Renal cortical epithelial cell (primary cell): Measurements from ENCODE around the gene PCDHGB4. TPM values are rescaled to one million over a fixed set of nuclear protein-coding genes. Genes with fewer than 3 reads are reported as not detected.
"Not testable (repeated sequence)": the region's sequence is repeated elsewhere in the genome, so short reads cannot be mapped to it uniquely, and the experiment has no call there.

Source experiments
- DNase-seq: peaks from one replicate; pipeline ENCODE4 v3.0.0-alpha.2; 2011; ENCODE audit warnings: low read depth
- total RNA-seq: library from RNA; depleted of rRNA; stranded (reverse); fragments of >200 nt; gene quantifications from 2 replicates; pipeline ENCODE4 v1.2.3, GENCODE V29; 2014

The PCDHGB4 gene
- total RNA-seq, 1 donor from 2014 or later: 12.5 TPM

- DNase-seq: peak; percentile 45
These were observed 43.0 kb downstream of the PCDHGB4 start, which contains the start of gene PCDHGA12 for GRCh38 chr5:141430332-141431113. PCDHGA12 (plus strand) TSS chr5:141430507; CDS start chr5:141430760, 253 bp downstream.

- DNase-seq: no peak
These were observed 43.8 kb downstream of the PCDHGB4 start for GRCh38 chr5:141431286-141431685.

GRCh38 chr5:141432308-141432707 lies 44.8 kb downstream of the PCDHGB4 start:
- DNase-seq: not testable (repeated sequence)

GRCh38 chr5:141432726-141433125 lies 45.2 kb downstream of the PCDHGB4 start:
- not testable (repeated sequence) for DNase-seq

GRCh38 chr5:141434006-141434405 lies 46.5 kb downstream of the PCDHGB4 start:
- no peak for DNase-seq

GRCh38 chr5:141437221-141437620 lies 49.7 kb downstream of the PCDHGB4 start:
- DNase-seq: no peak

- DNase-seq: no peak
These were observed 52.1 kb downstream of the PCDHGB4 start for GRCh38 chr5:141439411-141440141.

Other genes starting within 250 kb of the PCDHGB4 start
- gene PCDHB6, start 237.6 kb upstream of the PCDHGB4 start, total RNA-seq: 0.17 and 0.40 TPM in 2 replicates
- gene PCDHB7, start 215.1 kb upstream of the PCDHGB4 start, total RNA-seq: under 0.01 and 0.85 TPM in 2 replicates
- gene PCDHB8, start 209.9 kb upstream of the PCDHGB4 start, total RNA-seq: 0.17 and 0.55 TPM in 2 replicates
- gene PCDHB16, start 205.3 kb upstream of the PCDHGB4 start, total RNA-seq: 0.17 and 1.4 TPM in 2 replicates
- gene PCDHB9, start 200.5 kb upstream of the PCDHGB4 start, total RNA-seq: 0.17 and 0.60 TPM in 2 replicates
- 0.35 and 0.85 TPM in 2 replicates for gene PCDHB10, start 195.3 kb upstream of the PCDHGB4 start, total RNA-seq
- gene PCDHB11, start 188.1 kb upstream of the PCDHGB4 start, total RNA-seq: 0.17 and 1.6 TPM in 2 replicates
- gene PCDHB12, start 179.0 kb upstream of the PCDHGB4 start, total RNA-seq: 1.2 TPM in 1 of 2 replicates, not detected in the other
- gene PCDHB13, start 173.8 kb upstream of the PCDHGB4 start, total RNA-seq: 0.17 and 2.9 TPM in 2 replicates
- gene PCDHB14, start 164.4 kb upstream of the PCDHGB4 start, total RNA-seq: 0.35 and 3.5 TPM in 2 replicates
- under 0.01 and 1.3 TPM in 2 replicates for gene PCDHB15, start 142.3 kb upstream of the PCDHGB4 start, total RNA-seq
- gene SLC25A2, start 83.6 kb upstream of the PCDHGB4 start, total RNA-seq: 0.20 and 1.0 TPM in 2 replicates
- gene TAF7, start 66.9 kb upstream of the PCDHGB4 start, total RNA-seq: 68.9 and 99.9 TPM in 2 replicates
- gene PCDHGA1, start 57.2 kb upstream of the PCDHGB4 start, total RNA-seq: under 0.01 and 0.80 TPM in 2 replicates
- 1.2 and 3.1 TPM in 2 replicates for gene PCDHGA2, start 48.9 kb upstream of the PCDHGB4 start, total RNA-seq
- 0.17 and 1.0 TPM in 2 replicates for gene PCDHGA3, start 43.9 kb upstream of the PCDHGB4 start, total RNA-seq
- gene PCDHGB1, start 37.6 kb upstream of the PCDHGB4 start, total RNA-seq: 0.35 and 4.0 TPM in 2 replicates
- 0.87 and 2.1 TPM in 2 replicates for gene PCDHGA4, start 32.7 kb upstream of the PCDHGB4 start, total RNA-seq
- 0.35 and 2.7 TPM in 2 replicates for gene PCDHGB2, start 27.7 kb upstream of the PCDHGB4 start, total RNA-seq
- under 0.01 and 1.3 TPM in 2 replicates for gene PCDHGA5, start 23.5 kb upstream of the PCDHGB4 start, total RNA-seq
- gene PCDHGB3, start 17.5 kb upstream of the PCDHGB4 start, total RNA-seq: 0.52 and 2.3 TPM in 2 replicates
- 0.69 and 2.1 TPM in 2 replicates for gene PCDHGA6, start 13.8 kb upstream of the PCDHGB4 start, total RNA-seq
- gene PCDHGA7, start 5.0 kb upstream of the PCDHGB4 start, total RNA-seq: 0.52 and 2.3 TPM in 2 replicates
- 0.69 and 1.6 TPM in 2 replicates for gene PCDHGA8, start 4.9 kb downstream of the PCDHGB4 start, total RNA-seq
- gene PCDHGB5, start 10.2 kb downstream of the PCDHGB4 start, total RNA-seq: 9.4 and 17.8 TPM in 2 replicates
- gene PCDHGA9, start 15.1 kb downstream of the PCDHGB4 start, total RNA-seq: 0.52 and 3.2 TPM in 2 replicates
- 1.0 and 2.3 TPM in 2 replicates for gene PCDHGB6, start 20.3 kb downstream of the PCDHGB4 start, total RNA-seq
- 0.52 and 5.1 TPM in 2 replicates for gene PCDHGA10, start 25.3 kb downstream of the PCDHGB4 start, total RNA-seq
- 1.7 and 10.4 TPM in 2 replicates for gene PCDHGB7, start 30.0 kb downstream of the PCDHGB4 start, total RNA-seq
- 1.4 and 3.1 TPM in 2 replicates for gene PCDHGA11, start 33.4 kb downstream of the PCDHGB4 start, total RNA-seq
- gene PCDHGA12, start 42.8 kb downstream of the PCDHGB4 start, total RNA-seq: 0.52 and 1.7 TPM in 2 replicates
- 11.8 and 23.6 TPM in 2 replicates for gene PCDHGC3, start 88.3 kb downstream of the PCDHGB4 start, total RNA-seq
- 1.1 TPM in 1 of 2 replicates, not detected in the other for gene PCDHGC4, start 97.3 kb downstream of the PCDHGB4 start, total RNA-seq
- gene PCDHGC5, start 101.4 kb downstream of the PCDHGB4 start, total RNA-seq: 0.17 and 0.80 TPM in 2 replicates
- 73.1 and 113 TPM in 2 replicates for gene DIAPH1, start 231.3 kb downstream of the PCDHGB4 start, total RNA-seq
- gene HDAC3, start 249.2 kb downstream of the PCDHGB4 start, total RNA-seq: 50.2 and 62.0 TPM in 2 replicates
- 5.4 and 6.9 TPM in 2 replicates for gene RELL2, start 249.3 kb downstream of the PCDHGB4 start, total RNA-seq